ENCODE measurements around the gene RNF115.

DNA sequence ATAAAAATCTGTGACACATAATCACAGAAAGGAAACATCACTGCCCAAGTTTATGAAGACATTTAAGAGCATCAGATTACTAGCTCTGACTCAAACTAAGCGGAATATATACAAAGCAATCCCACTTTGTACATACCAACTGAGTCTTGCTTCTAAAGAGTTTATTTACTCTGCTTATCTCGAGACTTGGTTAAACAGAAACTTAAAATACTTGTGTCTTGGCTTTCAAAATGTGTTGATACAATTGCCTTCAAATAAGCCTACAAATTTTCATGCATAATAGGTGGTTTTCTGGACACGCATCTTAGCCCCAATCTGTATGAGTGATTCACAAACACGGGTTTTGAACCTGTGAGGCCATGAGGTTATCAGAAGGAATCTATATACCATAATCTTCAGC, 83.6 kb downstream of the RNF115 start:
- TF ChIP-seq RAD21 (conservative IDR thresholded peaks at IDR 0.05) (no peak), EZH2 (IDR thresholded peaks at IDR 0.05; ENCODE audit: borderline replicate concordance, insufficient read depth, low read length, poor library complexity, severe bottlenecking) (no peak), POLR2AphosphoS5 (IDR thresholded peaks at IDR 0.05) (no peak)

Measured in neural cell (in vitro differentiated cells).